Amygdala (tissue), 56 donors: ENCODE measurements around the gene CREBRF.
"Not testable (repeated sequence)": the region's sequence is repeated elsewhere in the genome, so short reads cannot be mapped to it uniquely, and the experiment has no call there.

Experiments
- DNase-seq, 56 donors: peaks; one replicate each; lab custom pipeline; 2025; lab: John Stamatoyannopoulos, UW

CREBRF gene

DNA sequence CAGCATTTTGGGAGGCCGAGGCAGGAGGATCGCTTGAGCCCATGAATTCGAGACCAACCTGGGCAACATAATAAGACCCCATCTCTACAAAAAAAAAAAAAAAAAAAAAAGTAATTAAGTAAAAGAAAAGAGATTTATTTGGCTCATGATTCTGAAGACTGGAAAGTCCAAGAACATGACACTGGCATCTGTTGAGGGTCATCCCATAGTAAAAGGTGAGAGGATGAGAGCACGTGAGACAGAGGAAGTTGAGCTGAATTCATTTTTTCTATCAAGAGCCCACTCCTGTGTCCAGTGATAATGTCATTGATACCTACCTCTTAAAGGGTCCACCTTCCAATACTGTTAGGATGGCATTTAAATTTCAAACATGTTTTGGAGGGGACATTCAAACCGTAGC is 19.8 kb downstream of the CREBRF start:
- no peak for DNase-seq

DNA sequence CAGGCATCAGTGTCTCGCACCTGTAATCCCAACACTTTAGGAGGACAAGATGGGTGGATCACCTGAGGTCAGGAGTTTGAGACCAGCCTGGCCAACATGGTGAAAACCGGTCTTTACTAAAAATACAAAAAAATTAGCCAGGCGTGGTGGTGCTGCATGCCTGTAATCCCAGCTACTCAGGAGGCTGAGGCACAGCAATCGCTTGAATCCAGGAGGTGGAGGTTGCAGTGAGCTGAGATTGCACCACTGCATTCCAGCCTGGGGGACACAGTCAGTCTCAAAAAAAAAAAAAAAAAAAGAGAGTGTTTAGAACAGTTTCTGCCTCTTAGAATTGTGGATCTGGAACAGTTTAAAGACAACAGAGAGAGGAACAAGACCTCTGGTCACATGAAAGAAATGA is 20.3 kb downstream of the CREBRF start:
- not testable (repeated sequence) for DNase-seq

- DNase-seq, result no peak
Observed at GRCh38 chr5:173078878-173079277, 22.7 kb downstream of the CREBRF start.

- no peak for DNase-seq
Observed at GRCh38 chr5:173089581-173089980, 33.4 kb downstream of the CREBRF start.

GRCh38 chr5:173090639-173091038 is 34.5 kb downstream of the CREBRF start:
- no peak for DNase-seq

GRCh38 chr5:173091981-173092380 is 35.8 kb downstream of the CREBRF start:
- no peak for DNase-seq

- no peak for DNase-seq
Observed at GRCh38 chr5:173093606-173094005, 37.5 kb downstream of the CREBRF start.

GRCh38 chr5:173094012-173094661 is 38.0 kb downstream of the CREBRF start:
- no peak for DNase-seq

DNA sequence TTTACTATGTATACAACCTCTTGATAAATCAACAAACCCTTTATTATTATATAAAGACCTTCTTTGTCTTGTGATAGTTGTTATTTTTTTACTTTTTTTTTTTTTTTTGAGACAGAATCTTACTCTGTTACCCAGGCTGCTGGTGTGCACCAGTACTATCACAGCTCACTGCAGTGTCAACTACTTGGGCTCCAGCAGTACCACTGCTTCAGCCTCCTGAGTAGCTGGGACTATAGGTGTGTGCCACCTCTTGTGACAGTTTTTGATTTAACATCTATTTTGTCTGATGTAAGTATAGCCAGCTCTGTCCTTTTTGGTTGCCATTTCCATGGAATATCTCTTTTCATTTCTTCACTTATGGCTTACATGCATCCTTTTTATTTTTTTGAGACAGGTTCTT is 42.6 kb downstream of the CREBRF start:
- DNase-seq, result no peak

GRCh38 chr5:173099461-173099860 is 43.3 kb downstream of the CREBRF start:
- no peak for DNase-seq

DNA sequence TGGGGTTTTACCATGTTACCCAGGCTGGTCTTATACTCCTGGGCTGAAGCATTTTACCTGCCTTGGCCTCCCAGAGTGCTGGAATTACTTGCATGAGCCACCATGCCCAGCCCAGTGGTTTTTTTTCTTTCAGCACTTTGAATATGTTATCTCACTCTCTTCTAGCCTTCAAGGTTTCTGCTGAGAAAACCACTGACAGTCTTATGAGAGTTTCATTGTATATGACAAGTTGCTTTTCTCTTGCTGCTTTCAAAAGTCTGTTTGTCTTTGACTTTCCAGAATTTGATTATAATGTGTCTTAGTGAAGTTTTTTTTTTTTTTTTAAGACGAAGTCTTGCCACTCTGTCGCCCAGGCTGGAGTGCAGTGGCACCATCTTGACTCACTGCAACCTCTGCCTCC is 45.1 kb downstream of the CREBRF start:
- DNase-seq, result no peak

DNA sequence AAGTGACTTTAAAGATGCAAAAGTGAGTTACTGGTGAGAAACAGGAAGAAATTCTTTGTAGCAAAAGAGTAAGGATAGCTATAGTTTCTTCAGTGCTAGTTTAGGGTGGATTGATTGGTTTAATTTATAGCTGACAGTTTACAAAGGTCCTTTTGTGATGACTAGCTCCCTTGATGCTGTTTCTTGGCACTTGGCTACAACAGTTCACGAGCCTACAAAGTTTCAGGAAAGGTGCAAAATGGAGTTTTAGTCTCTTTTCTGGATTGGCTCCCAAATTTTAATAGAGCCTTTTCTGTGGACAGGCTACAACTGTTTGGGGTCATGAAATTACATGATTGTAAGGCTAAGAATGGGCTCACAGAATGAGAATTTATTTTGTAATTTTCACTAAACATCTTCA is 47.3 kb downstream of the CREBRF start:
- no peak for DNase-seq

GRCh38 chr5:173108914-173109313 is 52.8 kb downstream of the CREBRF start:
- DNase-seq, result no peak

GRCh38 chr5:173114536-173114935 is 58.4 kb downstream of the CREBRF start:
- DNase-seq, result no peak

- DNase-seq, result no peak
Observed at GRCh38 chr5:173119719-173120118, 63.6 kb downstream of the CREBRF start.

DNA sequence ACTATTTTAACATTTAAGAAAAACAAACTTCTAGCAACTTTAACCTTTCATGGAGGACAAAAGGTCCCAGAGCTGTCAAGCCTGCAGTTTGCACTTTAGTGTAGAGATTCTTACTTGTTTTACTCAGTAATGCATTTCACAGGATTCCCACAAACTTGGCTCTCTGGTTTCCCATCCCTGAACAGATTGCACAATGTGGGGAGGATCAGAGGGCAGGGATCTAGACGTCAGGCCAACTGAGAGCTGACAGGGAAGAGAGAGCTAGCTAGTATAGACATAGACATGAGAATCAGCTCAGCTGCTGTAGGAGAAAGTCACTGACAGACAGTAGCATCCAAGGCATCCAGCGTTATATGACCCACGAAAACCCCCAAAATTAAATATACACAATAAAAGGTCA is 67.3 kb downstream of the CREBRF start:
- no peak for DNase-seq

DNA sequence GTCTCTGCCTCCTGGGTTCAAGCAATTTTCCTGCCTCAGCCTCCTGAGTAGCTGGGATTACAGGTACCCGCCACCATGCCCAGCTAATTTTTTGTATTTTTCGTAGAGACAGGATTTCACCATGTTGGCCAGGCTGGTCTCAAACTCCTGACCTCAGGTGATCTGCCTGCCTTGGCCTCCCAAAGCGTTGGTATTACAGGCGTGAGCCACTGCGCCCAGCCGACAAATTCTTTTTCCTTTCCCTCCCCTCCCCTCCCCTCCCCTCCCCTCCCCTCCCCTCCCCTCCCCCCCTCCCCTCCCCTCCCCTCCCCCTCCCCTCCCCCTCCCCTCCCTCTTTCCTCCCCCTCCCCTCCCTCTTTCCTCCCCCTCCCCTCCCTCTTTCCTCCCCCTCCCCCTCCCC is 76.0 kb downstream of the CREBRF start:
- DNase-seq, result not testable (repeated sequence)

- no peak for DNase-seq
Observed at GRCh38 chr5:173138707-173139106, 82.6 kb downstream of the CREBRF start.

GRCh38 chr5:173139631-173140030 is 83.5 kb downstream of the CREBRF start:
- no peak for DNase-seq

DNA sequence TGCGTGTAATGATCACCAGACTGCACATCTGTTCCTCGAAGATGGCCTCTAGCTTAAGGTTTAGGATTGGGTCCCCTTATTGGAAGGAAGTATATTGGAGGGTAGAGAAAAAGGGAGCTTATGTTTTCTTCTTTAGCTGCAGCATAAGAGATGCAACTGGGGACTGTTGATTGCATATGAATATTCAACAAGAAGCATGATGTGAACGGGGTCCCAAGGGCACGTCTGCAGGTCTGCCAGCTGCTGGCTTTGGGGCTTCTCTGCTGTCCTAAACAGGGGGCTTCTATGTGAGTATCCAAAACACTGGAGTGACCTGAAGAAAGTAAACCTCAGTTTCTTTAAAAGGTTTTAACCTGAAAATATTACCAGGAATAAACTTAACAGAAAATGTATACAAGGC is 84.6 kb downstream of the CREBRF start:
- no peak for DNase-seq

- DNase-seq, result no peak
Observed at GRCh38 chr5:173143567-173143966, 87.4 kb downstream of the CREBRF start.

- peak; percentile 20 to 91 (median 81) for DNase-seq
Observed at GRCh38 chr5:173144200-173145176, 88.3 kb downstream of the CREBRF start, which contains the start of gene BNIP1. Gene BNIP1, plus strand, starts transcription at chr5:173144531. Its CDS starts 15 bp downstream, at chr5:173144546.
